ENCODE data around the gene C7orf57.

GRCh38 chr7:47999413-47999812 is 35.9 kb upstream of the C7orf57 start:
- TF ChIP-seq CTCF (IDR thresholded peaks at IDR 0.05; ENCODE audit: low read length) = no peak
- no peak for TF ChIP-seq EZH2 (optimal IDR thresholded peaks at IDR 0.05; ENCODE audit: low read depth, low read length)
